Activated T-helper 1 cell treated with Interleukin-2 at 50 U/mL for 16 hours (primary cell): ENCODE measurements around the gene RPS24.

Source experiments
- DNase-seq: peaks from one replicate; pipeline ENCODE4 v3.0.0-alpha.2; 2020; ENCODE audit warnings: low read depth

Gene RPS24

GRCh38 chr10:78028438-78029268 lies 5.0 kb upstream of the RPS24 start:
- no peak for DNase-seq

GRCh38 chr10:78029269-78030226 lies 4.1 kb upstream of the RPS24 start, which contains the start of gene POLR3A:
POLR3A (minus strand) TSS chr10:78029515; CDS start chr10:78029407, 108 bp downstream.
- DNase-seq = peak; percentile 82

- DNase-seq = no peak
These were observed 351 bp upstream of the RPS24 start for GRCh38 chr10:78033387-78033636.

GRCh38 chr10:78035025-78035424 lies 1.4 kb downstream of the RPS24 start:
- no peak for DNase-seq

GRCh38 chr10:78035437-78035836 lies 1.8 kb downstream of the RPS24 start:
- no peak for DNase-seq

- DNase-seq = no peak
These were observed 2.4 kb downstream of the RPS24 start for GRCh38 chr10:78035933-78036583.

GRCh38 chr10:78038105-78038504 lies 4.4 kb downstream of the RPS24 start:
- no peak for DNase-seq

- no peak for DNase-seq
These were observed 5.3 kb downstream of the RPS24 start for GRCh38 chr10:78038791-78039547.

GRCh38 chr10:78039743-78040142 lies 6.1 kb downstream of the RPS24 start:
- no peak for DNase-seq

GRCh38 chr10:78041170-78042057 lies 7.8 kb downstream of the RPS24 start:
- DNase-seq = no peak

- no peak for DNase-seq
These were observed 8.5 kb downstream of the RPS24 start for GRCh38 chr10:78042058-78042751.

- DNase-seq = no peak
These were observed 9.1 kb downstream of the RPS24 start for GRCh38 chr10:78042752-78043104.

- DNase-seq = no peak
These were observed 10.5 kb downstream of the RPS24 start for GRCh38 chr10:78044179-78044578.

GRCh38 chr10:78044699-78045098 lies 11.0 kb downstream of the RPS24 start:
- no peak for DNase-seq

GRCh38 chr10:78045237-78045636 lies 11.6 kb downstream of the RPS24 start:
- DNase-seq = no peak

GRCh38 chr10:78045856-78046255 lies 12.2 kb downstream of the RPS24 start:
- DNase-seq = no peak

GRCh38 chr10:78046711-78047269 lies 13.1 kb downstream of the RPS24 start:
- no peak for DNase-seq

GRCh38 chr10:78047314-78047891 lies 13.7 kb downstream of the RPS24 start:
- DNase-seq = peak; percentile 55

- no peak for DNase-seq
These were observed 16.2 kb downstream of the RPS24 start for GRCh38 chr10:78049851-78050250.
